ENCODE data around the gene TMEM240. TPM values are rescaled to one million over a fixed set of nuclear protein-coding genes. Genes with fewer than 3 reads are reported as not detected.

Gene TMEM240
- total and polyA plus RNA-seq, 10 of the 15 experiments (the other 5 are each of a cell fraction or from before 2014, with no cell fraction given) = 0.17 to 0.49 TPM; not detected in 8

- BruUV-seq (replicated peaks) = no TSS peak
- H3K4me1 ChIP-seq (ENCODE audit: control insufficient read depth, insufficient read depth, low read length) = no peaks in the 10 kb centered on the region
- SMC1A ChIA-PET (ENCODE audit: uncharacterized antibody, unreplicated experiment) = interaction anchor here (0.9 to 1.3 kb wide), 2 partner anchors 20 to 37 kb away, joined by 3 read pairs; no protein-coding TSS in a partner anchor
- H2AFZ ChIP-seq (ENCODE audit: control insufficient read depth, low read depth, low read length) = no peak overlapping the region
- H3K79me2 ChIP-seq (ENCODE audit: control insufficient read depth, insufficient read depth, low read length) = peaks cover 27% of the 10 kb centered on the region
- 0 out of 4 replicates have a peak, but pooled peaks cover 0 to 3% of the 10 kb centered on the region in 2 experiments for H3K27me3 ChIP-seq (replicated peaks in 1 of 2; ENCODE audit: control insufficient read depth in 2 of 2, insufficient read depth in 2 of 2, low read length in 1 of 2)
- H3K9ac ChIP-seq (ENCODE audit: control insufficient read depth, insufficient read depth, low read length) = no peak overlapping the region
- no peaks in the 10 kb centered on the region for H3K36me3 ChIP-seq (ENCODE audit: control insufficient read depth in 2 of 2, insufficient read depth in 2 of 2, low read length in 1 of 2)
- ATAC-seq (no peak), FAIRE-seq (no peak), DNase-seq (ENCODE audit: low read depth, low spot score) (no peak)
- H4K20me1 ChIP-seq (ENCODE audit: control insufficient read depth, insufficient read depth) = no peaks in the 10 kb centered on the region
- no peaks in the 10 kb centered on the region for H3K9me3 ChIP-seq (replicated peaks; ENCODE audit: control insufficient read depth, insufficient read depth, low read length)
- no peak overlapping the region for H3K27ac ChIP-seq (ENCODE audit: control insufficient read depth, insufficient read depth)
- in situ Hi-C loops (cut with MboI) (no loop called here), intact Hi-C loops (cut with micrococcal nuclease; ENCODE audit: unreplicated experiment) (no loop called here)
- no peak overlapping the region for H3K4me3 ChIP-seq
- 38% methylated on average over 9 of the region's 10 CpGs for WGBS (ENCODE audit: insufficient coverage, insufficient replicate concordance, low lambda C conversion rate, missing lambda C conversion rate)
- POLR2A ChIA-PET = interaction anchor here (0.6 kb wide), 1 partner anchor 30 kb away, joined by 5 read pairs; no protein-coding TSS in a partner anchor
- CTCF ChIA-PET = interaction anchor here (0.8 kb wide), 1 partner anchor 11 kb away, joined by 4 read pairs; no protein-coding TSS in a partner anchor
- no peak overlapping the region for H3K4me2 ChIP-seq (ENCODE audit: control insufficient read depth, insufficient read depth)
- RAD21 ChIA-PET (ENCODE audit: unreplicated experiment) = no interaction called here
- TF ChIP-seq GABPA (IDR thresholded peaks at IDR 0.05; ENCODE audit: low read depth) (no peak), STAT1 (conservative IDR thresholded peaks at IDR 0.05) (no peak), CHD4 (IDR thresholded peaks at IDR 0.05) (no peak), IKZF1 (conservative IDR thresholded peaks at IDR 0.05) (no peak), SIN3A (IDR thresholded peaks at IDR 0.05; ENCODE audit: low read depth, low read length) (no peak), POLR2A (IDR thresholded peaks at IDR 0.05; ENCODE audit: low read depth, low read length) (no peak)
Measured at GRCh38 chr1:1577367-1578011, 37.1 kb upstream of the TMEM240 start.

DNA sequence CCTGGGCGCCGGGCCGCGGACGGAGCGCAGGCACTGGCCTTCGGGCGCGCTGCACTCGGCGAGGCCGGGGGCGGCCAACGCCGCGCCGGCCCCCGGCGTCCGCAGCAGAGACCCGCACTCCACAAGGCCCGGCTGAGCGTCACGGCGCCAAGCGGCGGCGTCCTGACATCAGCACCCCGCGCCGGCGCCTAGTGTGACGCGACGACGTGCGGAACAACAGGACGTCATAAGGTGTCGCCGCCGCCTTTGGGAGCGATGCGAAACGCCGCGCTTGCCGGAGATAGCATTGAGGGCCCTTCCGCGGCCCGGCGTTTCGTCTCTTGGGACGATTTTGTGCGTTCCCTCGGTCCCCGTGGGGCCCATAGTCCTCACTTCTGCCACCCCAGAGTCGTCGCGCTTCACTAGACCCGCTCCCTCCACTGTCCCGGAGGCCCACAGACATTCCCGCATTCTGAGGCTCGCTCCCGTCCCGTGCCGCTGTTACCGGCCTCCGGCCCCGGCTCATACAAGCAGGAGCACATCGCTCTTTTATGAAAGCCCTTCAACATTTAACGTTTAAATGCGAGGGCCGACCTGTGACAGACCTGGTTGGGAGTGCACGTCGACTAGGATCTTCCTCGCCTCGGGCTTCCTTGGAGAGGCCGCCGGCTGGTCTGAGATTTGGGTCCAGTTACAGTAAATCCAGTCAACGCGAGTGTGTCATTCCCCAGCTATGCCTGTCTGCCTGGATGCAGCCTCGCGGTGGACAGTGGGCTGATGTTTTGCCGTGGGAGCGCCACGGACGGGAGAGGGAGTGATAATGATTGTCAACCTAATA is 34.5 kb upstream of the TMEM240 start, which contains the start of gene SSU72:
Gene SSU72 (minus strand): TSS at position 143 of the 817 bp plus-strand sequence. CDS start 306 bp downstream, outside the sequence.
- Histone ChIP-seq H3K79me2 (ENCODE audit: control insufficient read depth, insufficient read depth, low read length) (peaks cover 46% of the 10 kb centered on the region), H3K4me2 (ENCODE audit: control insufficient read depth, insufficient read depth) (peak within 1 kb of the TSS; percentile 92), H3K36me3 (ENCODE audit: control insufficient read depth in 2 of 2, insufficient read depth in 2 of 2, low read length in 1 of 2) (0 out of 4 replicates have a peak, but pooled peaks cover 0 to 2% of the 10 kb centered on the region in 2 experiments), H3K27ac (ENCODE audit: control insufficient read depth, insufficient read depth) (peak within 1 kb of the TSS; percentile 82), H3K4me1 (ENCODE audit: control insufficient read depth, insufficient read depth, low read length) (no peaks in the 10 kb centered on the region), H3K27me3 (replicated peaks in 1 of 2; ENCODE audit: control insufficient read depth in 2 of 2, insufficient read depth in 2 of 2, low read length in 1 of 2) (no peaks in the 10 kb centered on the region), H4K20me1 (ENCODE audit: control insufficient read depth, insufficient read depth) (no peaks in the 10 kb centered on the region), H3K9ac (ENCODE audit: control insufficient read depth, insufficient read depth, low read length) (peak within 1 kb of the TSS; percentile 94), H2AFZ (ENCODE audit: control insufficient read depth, low read depth, low read length) (peak within 1 kb of the TSS; percentile 65), H3K9me3 (replicated peaks; ENCODE audit: control insufficient read depth, insufficient read depth, low read length) (no peaks in the 10 kb centered on the region), H3K4me3 (peak within 1 kb of the TSS; percentile 98)
- ChIA-PET POLR2A (no interaction called here), RAD21 (ENCODE audit: unreplicated experiment) (no interaction called here), CTCF (no interaction called here), SMC1A (ENCODE audit: uncharacterized antibody, unreplicated experiment) (no interaction called here)
- DNase-seq (ENCODE audit: low read depth, low spot score) = peak; percentile 35
- peak; percentile 62 for FAIRE-seq
- in situ Hi-C loops (cut with MboI) (no loop called here), intact Hi-C loops (cut with micrococcal nuclease; ENCODE audit: unreplicated experiment) (loop anchor here (5.0 kb wide), 1 partner anchor 42 kb away; the partner anchor contains the start of gene MIB2)
- ATAC-seq = peak; percentile 70
- BruUV-seq (replicated peaks) = TSS peak; percentile 98
- WGBS (ENCODE audit: insufficient coverage, insufficient replicate concordance, low lambda C conversion rate, missing lambda C conversion rate) = under 1% methylated on average over 83 of the region's 87 CpGs
- TF ChIP-seq GABPA (IDR thresholded peaks at IDR 0.05; ENCODE audit: low read depth) = 0 out of 2 replicates have a peak, but pooled peaks have one; percentile 36
- 0 out of 2 replicates have a peak, but pooled peaks have one; percentile 60 for TF ChIP-seq CHD2 (IDR thresholded peaks at IDR 0.05; ENCODE audit: borderline replicate concordance, low read depth, low read length)
- TF ChIP-seq POU2F2 (IDR thresholded peaks at IDR 0.05; ENCODE audit: borderline replicate concordance, low read depth, low read length) = peak; percentile 64
- TF ChIP-seq NR2C1 (IDR thresholded peaks at IDR 0.05) = peak; percentile 68
- TF ChIP-seq NRF1 (conservative IDR thresholded peaks at IDR 0.05; ENCODE audit: low read depth, low read length) = no peak
- TF ChIP-seq, protein P1, sequence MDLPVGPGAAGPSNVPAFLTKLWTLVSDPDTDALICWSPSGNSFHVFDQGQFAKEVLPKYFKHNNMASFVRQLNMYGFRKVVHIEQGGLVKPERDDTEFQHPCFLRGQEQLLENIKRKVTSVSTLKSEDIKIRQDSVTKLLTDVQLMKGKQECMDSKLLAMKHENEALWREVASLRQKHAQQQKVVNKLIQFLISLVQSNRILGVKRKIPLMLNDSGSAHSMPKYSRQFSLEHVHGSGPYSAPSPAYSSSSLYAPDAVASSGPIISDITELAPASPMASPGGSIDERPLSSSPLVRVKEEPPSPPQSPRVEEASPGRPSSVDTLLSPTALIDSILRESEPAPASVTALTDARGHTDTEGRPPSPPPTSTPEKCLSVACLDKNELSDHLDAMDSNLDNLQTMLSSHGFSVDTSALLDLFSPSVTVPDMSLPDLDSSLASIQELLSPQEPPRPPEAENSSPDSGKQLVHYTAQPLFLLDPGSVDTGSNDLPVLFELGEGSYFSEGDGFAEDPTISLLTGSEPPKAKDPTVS (IDR thresholded peaks at IDR 0.05; ENCODE audit: low read depth, low read length) = no peak
- TF ChIP-seq ETV6 (conservative IDR thresholded peaks at IDR 0.05 in 1 of 2, IDR thresholded peaks at IDR 0.05 in 1 of 2; ENCODE audit: borderline replicate concordance in 1 of 2, low read depth in 1 of 2) = 0 out of 4 replicates have a peak, but pooled peaks of 1 of the 2 experiments have one; percentile 6

All from GM12878 (cell line).